Heart right ventricle (tissue), 16 donors: ENCODE data around the gene HK1. TPM values are rescaled to one million over a fixed set of nuclear protein-coding genes. Genes with fewer than 3 reads are reported as not detected.

Experiments
- ATAC-seq, 8 donors: fragments of 200-7000 bp; cut with Tn5 transposase; one replicate each; pipeline ENCODE4 v1.9.1; 2020; ENCODE audit warnings: mild to moderate bottlenecking in 8 of 8, moderate library complexity in 8 of 8, moderate number of reproducible peaks in 1 of 8
- DNase-seq, 2 donors: peaks; one replicate each; pipeline ENCODE4 v3.0.0-alpha.2; 2020
- H3K27ac ChIP-seq, 10 donors: fragments of 200-600 bp; sonication (generic) in 2 of 10; one replicate each; pipeline versions ENCODE4 v1.5.0 to v1.8.0; 2020 to 2022; ENCODE audit warnings: mild to moderate bottlenecking in 3 of 10
- H3K27me3 ChIP-seq, 7 donors: fragments of 200-600 bp; one replicate each; pipeline ENCODE4 v1.8.0; 2021 to 2022; ENCODE audit warnings: mild to moderate bottlenecking in 2 of 7
- H3K36me3 ChIP-seq, 9 donors: fragments of 200-600 bp; sonication (generic) in 1 of 9; one replicate each; pipeline versions ENCODE4 v1.5.0 to v1.8.0; 2020 to 2022; ENCODE audit warnings: mild to moderate bottlenecking in 2 of 9
- H3K4me1 ChIP-seq, 9 donors: fragments of 200-600 bp; sonication (generic) in 1 of 9; one replicate each; pipeline versions ENCODE4 v1.5.0 to v1.8.0; 2020 to 2022; ENCODE audit warnings: mild to moderate bottlenecking in 4 of 9
- H3K4me3 ChIP-seq, 10 donors: fragments of 200-600 bp; sonication (generic) in 2 of 10; one replicate each; pipeline versions ENCODE4 v1.5.0 to v1.8.0; 2020 to 2022; ENCODE audit warnings: mild to moderate bottlenecking in 7 of 10, moderate library complexity in 2 of 10
- H3K9me3 ChIP-seq, 11 donors: fragments of 200-600 bp in 10 of 11; sonication (generic) in 2 of 11; one replicate each; pipeline versions ENCODE4 v1.5.0 to v1.8.0; 2013 to 2022; ENCODE audit warnings: mild to moderate bottlenecking in 2 of 11, control low read depth in 1 of 11, moderate library complexity in 1 of 11
- CTCF ChIP-seq, 9 donors: fragments of 200-600 bp; sonication (generic) in 2 of 9; IDR thresholded peaks; one replicate each; pipeline versions ENCODE4 v1.5.0 to v1.8.0; 2021 to 2022; ENCODE audit warnings: antibody characterized with exemption in 9 of 9, mild to moderate bottlenecking in 5 of 9, moderate library complexity in 1 of 9
- WGBS, 2 donors: extraction: QIAGEN DNeasy Blood & Tissue Kit; methylation state at CpG; one replicate each; pipeline ENCODE4 v1.1.7; 2013; ENCODE audit warnings: inconsistent platforms in 1 of 2; 5-methylcytosine and 5-hydroxymethylcytosine counted together
- intact Hi-C, 10 donors: fragments of 100-400 bp; cut with DNase I; formaldehyde crosslinking; loops; one replicate each; pipeline versions ENCODE4 v1.11.1 to v1.14.2; 2022
- polyA plus RNA-seq, 2 donors: library from polyadenylated mRNA; stranded (reverse); fragments of 200-250 nt; gene quantifications; one replicate each; pipeline ENCODE4 v1.2.3, GENCODE V29; 2013
- total RNA-seq, 10 donors: library from RNA; stranded (reverse); fragmentation: NEBNext Ultra II Directional in 3 of 10; extraction: Animal tissue kit (Norgen Biotek cat#: 25700) in 3 of 10; gene quantifications; one replicate each; pipeline versions ENCODE4 v1.2.1 to v1.2.4, GENCODE V29; 2021 to 2023
- donor health status: Arrhythmogenic right ventricular cardiomyopathy.
- donor health status: ischemic (EF 13 %, LVEDD 7.1; RV severe dilation, severe dysfunction).
- donor health status: healthy with polysubstance abuse.
- donor health status: DM: no; HTN: yes; CAD: no.
- donor health status: DM: no; HTN: no; CAD: no.
- donor health status: ischemic (EF 25% LVEDD 6.9; RV normal size, moderate dysfunction).
- donor health status: ischemic (EF 25% LVEDD 5.7; RV mildly dilated, moderate dysfunction).
- donor health status: healthy.
- donor health status: DM: yes; HTN: yes; CAD: no.
- donor health status: Ischemic cardiomyopathy.
- donor health status: ischemic (EF 35%, LVEDD 5.7; RV mildly dilated, moderate dysfunction).
- donor health status: nonischemic (EF 11% LVEDD 7.7; RV severe dilation, severe dysfunction).
- donor health status: DM: yes; HTN: yes; CAD: no.
- donor health status: PGD.
- donor health status: ischemic (EF 29% LVEDD 5.4; RV normal size, mild dysfunction).
- donor health status: nonischemic (EF 23%, LVEDD 6.1; RV moderate dilation, normal function).

Gene HK1
- total and polyA plus RNA-seq, 12 donors: 51.9 to 322 (median 233) TPM

GRCh38 chr10:69410487-69410886 is 132.2 kb downstream of the HK1 start:
- Histone ChIP-seq H3K4me1 (peaks cover 20 to 47% (median 38%) of the 10 kb centered on the region in 9 donors), H3K4me3 (no peak overlapping the region), H3K36me3 (peaks cover 0 to 3% (median 0%) of the 10 kb centered on the region in 9 donors), H3K9me3 (no peaks in the 10 kb centered on the region), H3K27me3 (no peaks in the 10 kb centered on the region), H3K27ac (peak overlapping the region in 5 of 10 donors; percentile 5 to 90 (median 35))
- no peak for ATAC-seq
- 80% methylated on average over 10 of the region's 10 CpGs for WGBS, 2 donors
- intact Hi-C loops: loop anchor here in 3 of 10 donors (5.0 kb wide), 3 partner anchors 97 to 227 kb away; no protein-coding TSS in a partner anchor
- no peak for DNase-seq
- TF ChIP-seq CTCF (IDR thresholded peaks at IDR 0.05): no peak

GRCh38 chr10:69411476-69411875 is 133.2 kb downstream of the HK1 start:
- intact Hi-C loops: loop anchor here in 3 of 10 donors (5.0 kb wide), 3 partner anchors 96 to 226 kb away; no protein-coding TSS in a partner anchor
- Histone ChIP-seq H3K4me3 (no peak overlapping the region), H3K9me3 (no peaks in the 10 kb centered on the region), H3K27me3 (no peaks in the 10 kb centered on the region), H3K27ac (peak overlapping the region in 1 of 10 donors; percentile 90), H3K36me3 (no peaks in the 10 kb centered on the region), H3K4me1 (peaks cover 12 to 37% (median 28%) of the 10 kb centered on the region in 9 donors)
- no peak for DNase-seq
- TF ChIP-seq CTCF (IDR thresholded peaks at IDR 0.05): no peak
- WGBS, 2 donors: 60 to 64% methylated on average over 4 of the region's 4 CpGs
- no peak for ATAC-seq

GRCh38 chr10:69412232-69412790 is 134.0 kb downstream of the HK1 start:
- no peak for ATAC-seq
- Histone ChIP-seq H3K4me1 (peaks cover 4 to 28% (median 21%) of the 10 kb centered on the region in 9 donors), H3K36me3 (no peaks in the 10 kb centered on the region), H3K9me3 (no peaks in the 10 kb centered on the region), H3K27ac (no peak overlapping the region), H3K4me3 (no peak overlapping the region), H3K27me3 (no peaks in the 10 kb centered on the region)
- WGBS, 2 donors: 83% methylated on average over 3 of the region's 3 CpGs
- intact Hi-C loops: loop anchor here in 3 of 10 donors (5.0 kb wide), 3 partner anchors 95 to 225 kb away; no protein-coding TSS in a partner anchor
- DNase-seq: no peak
- TF ChIP-seq CTCF (IDR thresholded peaks at IDR 0.05): no peak

- Histone ChIP-seq H3K4me1 (peaks cover 0 to 18% (median 12%) of the 10 kb centered on the region in 9 donors), H3K27me3 (no peaks in the 10 kb centered on the region), H3K27ac (no peak overlapping the region), H3K36me3 (no peaks in the 10 kb centered on the region), H3K9me3 (no peaks in the 10 kb centered on the region), H3K4me3 (no peak overlapping the region)
- peak; percentile 36 to 74 (median 63) for TF ChIP-seq CTCF (IDR thresholded peaks at IDR 0.05)
- peak in 1 of 2 donors; percentile 69 for DNase-seq
- intact Hi-C loops: loop anchor here in 3 of 10 donors (5.0 kb wide), 3 partner anchors 94 to 224 kb away; no protein-coding TSS in a partner anchor
- 8 to 10% methylated on average over 13 of the region's 13 CpGs for WGBS, 2 donors
- ATAC-seq: peak in 6 of 8 donors; percentile 39 to 59 (median 42)
These were observed 135.0 kb downstream of the HK1 start for GRCh38 chr10:69413221-69413865.
